Measurements from ENCODE around the gene IL17A. TPM values are rescaled to one million over a fixed set of nuclear protein-coding genes. Genes with fewer than 3 reads are reported as not detected.

Gene IL17A
- total RNA-seq, 1 donor from 2014 or later = not detected

- no peak for ATAC-seq
Observed at GRCh38 chr6:52216932-52217575, 30.9 kb downstream of the IL17A start.

- no peak for ATAC-seq
Observed at GRCh38 chr6:52217761-52218160, 31.6 kb downstream of the IL17A start.

GRCh38 chr6:52221302-52221701, 35.1 kb downstream of the IL17A start:
- ATAC-seq = no peak

GRCh38 chr6:52227495-52227894, 41.3 kb downstream of the IL17A start:
- peak; percentile 20 for ATAC-seq

GRCh38 chr6:52230685-52231084, 44.5 kb downstream of the IL17A start:
- no peak for ATAC-seq

- no peak for ATAC-seq
Observed at GRCh38 chr6:52231406-52232127, 45.4 kb downstream of the IL17A start.

- ATAC-seq = no peak
Observed at GRCh38 chr6:52233005-52233404, 46.8 kb downstream of the IL17A start.

GRCh38 chr6:52233975-52234823, 48.0 kb downstream of the IL17A start:
- ATAC-seq = peak; percentile 53

Other genes starting within 250 kb of the IL17A start
- 0.04 TPM for gene PKHD1, start 98.8 kb upstream of the IL17A start, total RNA-seq
- 0.20 TPM for gene IL17F, start 58.1 kb downstream of the IL17A start, total RNA-seq
- 30.3 TPM for gene MCM3, start 98.4 kb downstream of the IL17A start, total RNA-seq
- 3.5 TPM for gene PAQR8, start 175.8 kb downstream of the IL17A start, total RNA-seq
- gene EFHC1, start 234.0 kb downstream of the IL17A start, total RNA-seq = 10.8 TPM

Data from esophagus mucosa (tissue), 1 donor.